Adrenal gland (tissue), 12 donors: ENCODE measurements around the gene PRR5. TPM values are rescaled to one million over a fixed set of nuclear protein-coding genes. Genes with fewer than 3 reads are reported as not detected.

Experiments used
- DNase-seq, 7 donors: peaks; one replicate each; pipeline ENCODE4 v3.0.0-alpha.2; 2019 to 2020
- H3K27ac ChIP-seq, 5 donors: fragments of 200-600 bp; sonication (generic) in 4 of 5; 1 replicate in 3 of 5; 2 replicates in 2 of 5; pipeline versions ENCODE4 v1.5.1 to v1.8.0; 2016 to 2020; ENCODE audit warnings: mild to moderate bottlenecking in 1 of 5
- H3K27me3 ChIP-seq: fragments of 200-600 bp; 2 replicates; pipeline ENCODE4 v1.8.0; 2021
- H3K36me3 ChIP-seq, 2 donors: fragments of 200-600 bp; replicated peaks in 1 of 2; 1 replicate in 1 of 2; 2 replicates in 1 of 2; pipeline versions ENCODE4 v1.5.1 to v1.8.0; 2018 to 2022
- H3K4me1 ChIP-seq, 2 donors: fragments of 200-600 bp; replicated peaks in 1 of 2; 1 replicate in 1 of 2; 2 replicates in 1 of 2; pipeline versions ENCODE4 v1.5.1 to v1.8.0; 2018 to 2021
- H3K4me3 ChIP-seq, 4 donors: fragments of 200-600 bp; sonication (generic) in 3 of 4; one replicate each; pipeline ENCODE4 v1.5.1; 2016 to 2018
- H3K9me3 ChIP-seq, 3 donors: fragments of 200-600 bp; sonication (generic) in 1 of 3; replicated peaks in 1 of 3; 1 replicate in 2 of 3; 2 replicates in 1 of 3; pipeline versions ENCODE4 v1.5.1 to v1.8.0; 2016 to 2021
- CTCF ChIP-seq, 6 experiments: fragments of 450-650 bp in 4 of 6; fragments of 200-600 bp in 2 of 6; sonication (generic) in 1 of 6; IDR thresholded peaks; 1 replicate in 5 of 6; 2 replicates in 1 of 6; pipeline versions ENCODE4 v1.5.1 to v1.8.0; 2016 to 2021; ENCODE audit warnings: antibody characterized with exemption in 6 of 6, mild to moderate bottlenecking in 2 of 6, moderate library complexity in 1 of 6
- POLR2A ChIP-seq, 2 donors: fragments of 450-650 bp; IDR thresholded peaks; one replicate each; pipeline ENCODE4 v1.6.1; 2017; ENCODE audit warnings: antibody characterized with exemption in 2 of 2, mild to moderate bottlenecking in 2 of 2, moderate library complexity in 1 of 2
- WGBS, 4 donors: extraction: QIAGEN DNeasy Blood & Tissue Kit in 2 of 4; methylation state at CpG; one replicate each; pipeline versions ENCODE4 v1.1.5 to v1.1.7; 2013 to 2017; 5-methylcytosine and 5-hydroxymethylcytosine counted together
- intact Hi-C, 2 donors: fragments of 100-400 bp; cut with DNase I; formaldehyde crosslinking; loops; one replicate each; pipeline versions ENCODE4 v1.14.1 to v1.15.0; 2022 to 2023
- polyA plus RNA-seq, 3 donors: library from polyadenylated mRNA; stranded (reverse); fragments of 200-250 nt in 2 of 3; fragments of 350-450 nt in 1 of 3; fragmentation: Illumina TruSeq in 1 of 3; extraction: RNeasy Lipid Tissue Mini Kit (QIAGEN cat#74804) in 1 of 3; gene quantifications; one replicate each; pipeline ENCODE4 v1.2.3, GENCODE V29; 2013 to 2014
- total RNA-seq, 9 donors: library from RNA; depleted of rRNA in 4 of 9; stranded (reverse); fragments of >200 nt in 4 of 9; fragments of 120-200 nt in 1 of 9; fragmentation: NEBNext Ultra II Directional in 1 of 9; extraction: Animal tissue kit (Norgen Biotek cat#: 25700) in 1 of 9; gene quantifications; one replicate each; pipeline versions ENCODE4 v1.1.0 to v1.2.4, GENCODE V29; 2013 to 2023
- donor health status: healthy with polysubstance abuse.
- donor health status: Bipolar disorder and iron deficiency.
- donor health status: DM: yes; HTN: yes; CAD: no.
- donor health status: DM: no; HTN: no; CAD: no.
- donor health status: DM: no; HTN: no; CAD: no.
- donor health status: DM: yes; HTN: yes; CAD: no.

PRR5 gene
- total and polyA plus RNA-seq, 12 donors: 1.7 to 21.4 (median 11.7) TPM

GRCh38 chr22:44734801-44735517, 33.0 kb downstream of the PRR5 start:
- WGBS, 4 donors: 76 to 80% (median 79%) methylated on average over 11 to 23 of the region's 23 CpGs

GRCh38 chr22:44735518-44736428, 33.8 kb downstream of the PRR5 start:
- H3K36me3 ChIP-seq: no peaks in the 10 kb centered on the region
- DNase-seq: peak; percentile 62 to 86 (median 80)
- H3K4me3 ChIP-seq: no peak overlapping the region
- H3K27ac ChIP-seq: no peak overlapping the region
- no peaks in the 10 kb centered on the region for H3K4me1 ChIP-seq
- WGBS, 4 donors: 30 to 41% (median 35%) methylated on average over 12 to 28 of the region's 28 CpGs
- TF ChIP-seq CTCF (IDR thresholded peaks at IDR 0.05) (peak; percentile 91 to 100 (median 95)), POLR2A (IDR thresholded peaks at IDR 0.05) (no peak)
- peaks cover 8% of the 10 kb centered on the region for H3K27me3 ChIP-seq
- no peaks in the 10 kb centered on the region for H3K9me3 ChIP-seq
- intact Hi-C loops: loop anchor here (2.0 kb wide), 2 partner anchors 37 to 39 kb away; no protein-coding TSS in a partner anchor

More at GRCh38 chr22:44734801-44735517, 33.0 kb downstream of the PRR5 start:
- Histone ChIP-seq H3K4me1 (peaks cover 0 to under 1% of the 10 kb centered on the region in 2 donors), H3K36me3 (no peaks in the 10 kb centered on the region), H3K27ac (no peak overlapping the region), H3K9me3 (no peaks in the 10 kb centered on the region), H3K4me3 (no peak overlapping the region), H3K27me3 (peaks cover 8% of the 10 kb centered on the region)
- TF ChIP-seq CTCF (IDR thresholded peaks at IDR 0.05) (no peak), POLR2A (IDR thresholded peaks at IDR 0.05) (no peak)
- intact Hi-C loops: no loop called here
- no peak for DNase-seq

GRCh38 chr22:44736581-44737405, 34.8 kb downstream of the PRR5 start:
- H3K27me3 ChIP-seq: peaks cover 8% of the 10 kb centered on the region
- no peak for TF ChIP-seq POLR2A (IDR thresholded peaks at IDR 0.05)
- TF ChIP-seq CTCF (IDR thresholded peaks at IDR 0.05): no peak
- DNase-seq: no peak
- H3K36me3 ChIP-seq: no peaks in the 10 kb centered on the region
- 30 to 60% (median 54%) methylated on average over 9 to 52 of the region's 52 CpGs for WGBS, 4 donors
- intact Hi-C loops: loop anchor here (2.0 kb wide), 2 partner anchors 38 to 40 kb away; no protein-coding TSS in a partner anchor
- H3K4me1 ChIP-seq: no peaks in the 10 kb centered on the region
- H3K27ac ChIP-seq: no peak overlapping the region
- no peak overlapping the region for H3K4me3 ChIP-seq
- H3K9me3 ChIP-seq: no peaks in the 10 kb centered on the region
